ENCODE data around the gene GK. TPM values are rescaled to one million over a fixed set of nuclear protein-coding genes. Genes with fewer than 3 reads are reported as not detected.
"Not testable (repeated sequence)": the region's sequence is repeated elsewhere in the genome, so short reads cannot be mapped to it uniquely, and the experiment has no call there.

The GK gene
- total RNA-seq, 1 donor from 2014 or later: 8.7 TPM

DNA sequence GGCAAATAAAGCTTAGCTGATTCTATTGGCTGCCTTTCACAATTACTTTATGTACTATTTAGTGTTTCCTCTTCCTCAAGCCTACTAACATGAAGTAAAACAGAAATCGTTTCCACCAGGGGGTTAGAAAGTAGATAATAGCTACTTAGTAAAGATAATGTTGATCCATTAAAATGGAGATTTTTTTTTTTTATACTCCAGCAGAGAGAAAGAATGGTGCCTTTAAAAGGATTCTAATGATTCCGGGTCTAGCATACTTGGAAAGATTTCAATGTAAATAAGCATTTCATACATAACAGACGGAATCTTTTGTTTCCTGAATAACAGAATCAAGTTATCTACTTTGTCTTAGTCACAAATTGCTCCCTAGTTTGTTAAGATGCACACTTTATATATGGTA, 37.1 kb downstream of the GK start:
- no peak for DNase-seq (ENCODE audit: low spot score)
- intact Hi-C loops (cut with DNase I): no loop called here

DNA sequence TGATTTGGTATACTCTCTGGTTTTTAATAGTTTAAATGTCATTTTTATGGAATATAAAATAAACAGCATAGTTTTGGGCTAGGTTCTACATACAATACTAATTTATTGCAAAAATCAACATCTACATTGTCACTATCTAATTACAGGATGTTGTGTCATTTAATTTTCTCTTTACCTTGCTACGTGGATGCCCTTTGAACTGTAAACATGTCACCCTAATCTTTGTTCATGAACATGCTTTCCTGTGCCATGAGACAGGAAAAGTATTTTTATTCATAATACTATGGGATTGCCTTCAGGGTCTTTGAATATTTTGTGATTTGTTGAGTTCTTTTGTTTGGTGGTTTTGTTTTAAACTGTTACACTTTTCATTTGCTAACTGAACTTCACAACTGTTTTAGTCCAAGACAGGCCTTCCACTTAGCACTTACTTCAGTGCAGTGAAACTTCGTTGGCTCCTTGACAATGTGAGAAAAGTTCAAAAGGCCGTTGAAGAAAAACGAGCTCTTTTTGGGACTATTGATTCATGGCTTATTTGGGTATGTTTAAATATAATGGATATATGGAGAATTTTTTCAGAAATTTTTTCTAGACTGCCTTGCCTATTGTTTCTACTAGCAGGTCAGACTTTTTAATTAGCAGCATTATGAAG, 40.9 kb downstream of the GK start:
- intact Hi-C loops (cut with DNase I): no loop called here
- DNase-seq (ENCODE audit: low spot score): no peak

DNA sequence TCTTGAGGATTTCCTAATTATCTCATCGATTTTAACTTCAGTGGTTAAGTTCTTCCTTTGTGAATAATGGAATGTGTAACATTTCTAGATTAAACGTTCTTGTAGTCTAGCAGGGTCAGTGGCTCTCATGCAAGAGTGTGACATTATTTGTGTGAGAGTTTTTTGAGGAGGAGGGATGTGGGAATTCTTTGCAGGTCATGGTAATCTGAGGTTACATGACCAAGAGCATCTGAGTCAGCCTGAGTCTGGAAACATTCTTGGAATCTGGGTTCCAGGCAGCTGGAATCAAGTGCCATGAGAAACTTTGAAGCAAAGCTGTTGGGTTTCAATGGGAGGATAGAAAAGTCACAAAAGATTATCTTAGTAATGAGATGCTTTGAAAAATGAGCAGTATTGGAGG, 49.5 kb downstream of the GK start:
- intact Hi-C loops (cut with DNase I): no loop called here

DNA sequence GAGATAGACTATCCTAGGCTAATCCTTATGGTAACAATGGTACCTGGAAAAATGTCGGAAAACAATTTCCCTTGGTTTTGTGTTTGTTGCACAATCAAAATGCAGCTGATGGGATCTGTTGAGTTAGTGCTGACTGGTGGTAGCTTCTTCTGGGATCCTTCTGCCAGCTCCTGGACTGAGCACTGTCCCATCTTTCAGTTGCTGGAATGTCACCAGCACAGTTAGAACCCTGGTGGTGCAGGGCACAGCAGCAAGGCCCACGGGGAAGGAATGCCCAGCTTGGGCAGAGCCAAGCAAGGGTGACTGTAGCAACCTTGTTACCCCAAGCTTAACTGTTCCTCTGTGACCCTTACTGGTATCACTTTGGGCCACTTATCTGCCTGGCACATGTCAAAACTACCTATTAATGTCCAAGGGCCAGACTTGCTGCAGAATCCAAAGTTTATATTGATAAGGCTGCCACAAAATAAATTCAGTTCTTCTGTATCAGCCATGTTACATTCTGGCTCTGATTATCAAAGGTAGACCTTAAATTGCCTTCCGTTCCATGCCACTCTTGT, 53.1 kb downstream of the GK start:
- DNase-seq (ENCODE audit: low spot score): no peak
- intact Hi-C loops (cut with DNase I): no loop called here

More for the DNA sequence above, 49.5 kb downstream of the GK start:
- no peak for DNase-seq (ENCODE audit: low spot score)

DNA sequence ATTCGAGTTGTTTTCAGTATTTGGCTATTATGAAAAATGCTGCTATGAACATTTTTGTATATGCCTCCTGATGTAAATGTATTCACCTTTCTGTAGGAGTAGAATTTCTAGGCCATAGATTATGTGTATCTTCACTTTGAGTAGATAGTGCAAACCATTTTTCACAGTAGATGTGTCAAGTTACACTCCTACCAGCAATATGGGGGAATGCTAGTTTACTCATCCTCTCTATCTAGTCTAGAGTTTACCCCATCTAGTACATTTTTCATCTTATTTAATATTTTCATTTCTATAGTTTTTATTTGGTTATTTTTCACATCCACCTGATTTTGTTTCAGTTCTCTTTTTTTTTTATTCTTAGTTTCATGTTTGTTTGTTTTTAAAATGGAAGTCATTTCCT, 59.0 kb downstream of the GK start:
- DNase-seq (ENCODE audit: low spot score): no peak
- intact Hi-C loops (cut with DNase I): loop anchor here (5.0 kb wide), 1 partner anchor 140 kb away; no protein-coding TSS in a partner anchor

DNA sequence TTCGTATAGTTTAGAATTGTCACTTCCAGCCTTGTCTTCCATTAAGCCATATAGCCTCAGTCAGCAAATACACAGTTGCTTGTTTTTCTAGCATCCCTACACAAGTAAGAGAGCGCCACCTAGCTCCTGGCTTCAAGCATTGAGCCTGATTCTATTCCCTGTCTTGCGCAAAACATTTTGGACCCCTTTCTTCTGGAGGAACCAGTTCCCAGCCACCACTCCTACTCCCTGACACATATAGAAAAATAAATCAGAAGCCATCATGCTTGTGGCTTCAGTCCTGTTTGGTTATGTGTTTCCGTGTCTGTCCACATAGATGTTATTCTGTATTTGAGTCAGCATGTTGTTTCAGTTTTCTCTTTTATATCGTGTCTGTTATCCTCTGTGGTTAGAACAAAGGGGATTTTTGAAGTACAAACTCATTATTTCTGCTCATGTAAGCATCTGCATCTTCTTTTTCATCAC, 59.9 kb downstream of the GK start:
- DNase-seq (ENCODE audit: low spot score): no peak
- intact Hi-C loops (cut with DNase I): loop anchor here (5.0 kb wide), 1 partner anchor 141 kb away; no protein-coding TSS in a partner anchor

DNA sequence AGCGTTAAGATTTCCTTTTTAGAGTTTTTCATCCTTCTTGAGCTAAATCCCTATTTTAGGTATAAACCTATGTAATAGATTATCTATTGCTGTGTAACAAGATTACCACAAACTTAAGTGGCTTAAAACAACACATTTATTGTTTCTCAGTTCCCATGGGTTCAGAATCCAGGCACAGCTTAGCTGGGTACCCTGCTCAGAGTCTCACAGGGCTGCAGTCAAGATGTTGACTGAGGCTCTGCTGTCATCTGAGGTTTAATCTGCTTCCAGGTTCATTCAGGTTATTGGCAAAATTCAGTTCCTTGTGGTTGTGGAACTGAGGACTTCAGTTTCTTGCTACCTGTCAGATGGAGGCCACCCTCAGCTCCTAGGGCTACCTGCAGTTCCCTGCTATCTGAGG, 60.9 kb downstream of the GK start:
- DNase-seq (ENCODE audit: low spot score): no peak
- intact Hi-C loops (cut with DNase I): loop anchor here (5.0 kb wide), 1 partner anchor 142 kb away; no protein-coding TSS in a partner anchor

DNA sequence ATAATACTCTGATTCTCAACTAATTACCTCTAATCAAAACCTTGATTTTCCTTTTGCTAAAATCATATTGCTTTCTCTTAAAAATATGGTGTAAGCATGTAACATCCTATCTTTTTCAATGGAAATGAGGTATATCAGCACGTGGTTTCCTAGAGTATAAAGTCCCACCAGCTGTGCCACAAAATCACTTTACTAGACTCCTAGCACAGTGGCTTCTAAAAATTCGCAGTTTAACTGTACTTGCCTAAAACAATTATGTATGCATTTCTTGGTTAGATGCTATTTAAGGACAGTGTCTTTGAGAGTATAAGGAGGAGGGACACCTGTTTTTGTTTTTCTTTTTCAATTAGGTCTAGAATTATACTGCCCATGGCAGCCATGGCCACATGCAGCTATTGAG, 62.8 kb downstream of the GK start:
- intact Hi-C loops (cut with DNase I): no loop called here
- no peak for DNase-seq (ENCODE audit: low spot score)

DNA sequence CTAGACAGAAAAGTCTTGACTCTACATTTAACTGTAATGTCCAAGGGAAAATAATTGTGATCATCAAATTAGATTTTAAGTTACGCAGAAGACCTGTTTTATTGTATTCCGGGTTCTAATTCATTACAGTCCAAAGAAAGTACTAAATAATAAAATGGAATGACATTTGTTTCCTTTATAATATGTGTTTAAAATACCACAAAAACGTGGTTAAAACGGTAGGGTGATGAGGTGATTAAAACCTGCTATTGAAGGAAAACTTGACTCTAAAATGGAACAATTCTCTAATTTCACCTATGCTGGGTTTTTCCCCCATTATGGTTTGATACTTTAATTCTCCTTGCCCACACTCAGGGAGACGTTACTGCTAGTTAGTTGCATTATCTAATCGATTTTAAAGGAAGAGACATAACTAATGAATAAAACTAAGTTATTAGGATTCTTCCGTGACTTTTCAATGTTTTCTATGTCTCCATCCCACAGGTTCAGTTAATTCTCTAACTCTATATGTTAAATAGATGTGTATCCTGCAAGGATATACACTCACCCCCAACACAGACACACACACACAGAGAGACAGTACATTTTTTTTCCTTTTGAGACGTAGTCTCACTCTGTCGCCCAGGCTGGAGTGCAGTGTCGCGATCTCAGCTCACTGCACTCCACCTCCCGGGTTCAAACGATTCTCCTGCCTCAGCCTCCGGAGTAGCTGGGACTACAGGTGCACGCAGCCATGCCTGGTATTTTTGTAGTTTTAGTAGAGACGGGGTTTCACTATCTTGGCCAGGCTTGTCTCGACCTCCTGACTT, 80.8 kb downstream of the GK start:
- no peak for DNase-seq (ENCODE audit: low spot score)
- intact Hi-C loops (cut with DNase I): no loop called here

DNA sequence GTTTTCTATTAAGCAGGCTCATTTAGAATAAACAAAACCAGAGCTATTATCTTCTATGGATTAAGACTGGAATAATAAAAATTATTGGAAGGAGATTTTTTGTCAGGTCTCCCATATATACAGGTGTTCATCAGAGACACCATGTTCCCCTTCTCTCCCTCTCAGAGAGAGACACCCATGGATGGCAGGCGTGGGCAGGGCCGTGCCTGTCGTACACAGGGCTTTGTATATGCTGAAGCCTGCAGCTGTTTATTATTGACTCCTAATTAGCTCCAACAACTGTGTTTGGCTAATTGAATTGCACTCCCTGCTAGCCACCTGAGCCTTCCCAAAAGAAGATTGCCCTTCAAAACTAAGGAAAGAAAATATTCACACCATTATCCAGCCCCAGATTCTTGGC, 81.6 kb downstream of the GK start:
- intact Hi-C loops (cut with DNase I): no loop called here
- DNase-seq (ENCODE audit: low spot score): no peak

DNA sequence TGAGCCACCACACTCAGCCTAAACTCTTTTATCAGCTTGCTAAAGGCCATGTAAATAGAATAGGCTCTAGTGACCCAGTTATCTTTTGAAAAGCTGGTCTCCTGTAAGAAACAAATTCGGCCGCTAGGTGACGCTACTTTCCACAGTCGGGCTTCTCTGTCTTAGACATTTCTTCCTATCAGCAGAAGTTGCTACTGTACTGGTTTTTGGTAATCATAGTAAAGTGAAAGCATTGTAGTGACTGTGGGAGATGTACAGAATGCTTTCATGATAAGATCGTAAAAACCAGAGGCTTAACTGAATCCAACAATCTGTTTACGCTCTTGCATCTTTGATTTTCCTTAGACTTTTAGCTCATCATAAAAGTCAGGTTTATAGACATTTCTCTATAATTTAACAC, 82.6 kb downstream of the GK start:
- intact Hi-C loops (cut with DNase I): no loop called here
- no peak for DNase-seq (ENCODE audit: low spot score)

DNA sequence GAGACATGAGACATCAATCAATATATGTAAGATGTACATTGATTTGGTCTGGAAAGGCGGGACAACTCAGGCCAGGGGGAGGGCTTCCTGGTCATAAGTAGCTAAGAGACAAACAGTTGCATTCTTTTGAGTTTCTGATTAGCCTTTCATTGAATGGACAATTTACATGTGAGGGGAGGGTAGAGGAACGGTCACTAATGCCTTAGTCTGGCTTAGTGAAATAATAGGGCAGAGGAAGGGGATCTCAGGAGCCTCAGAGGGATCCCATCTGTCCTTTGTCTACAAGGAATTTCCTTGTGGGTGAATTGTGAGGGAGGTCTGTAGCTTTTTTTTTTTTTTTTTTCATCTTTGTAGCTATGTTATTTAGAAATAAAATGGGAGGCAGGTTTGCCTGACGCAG, 88.3 kb downstream of the GK start:
- intact Hi-C loops (cut with DNase I): no loop called here
- DNase-seq (ENCODE audit: low spot score): no peak

DNA sequence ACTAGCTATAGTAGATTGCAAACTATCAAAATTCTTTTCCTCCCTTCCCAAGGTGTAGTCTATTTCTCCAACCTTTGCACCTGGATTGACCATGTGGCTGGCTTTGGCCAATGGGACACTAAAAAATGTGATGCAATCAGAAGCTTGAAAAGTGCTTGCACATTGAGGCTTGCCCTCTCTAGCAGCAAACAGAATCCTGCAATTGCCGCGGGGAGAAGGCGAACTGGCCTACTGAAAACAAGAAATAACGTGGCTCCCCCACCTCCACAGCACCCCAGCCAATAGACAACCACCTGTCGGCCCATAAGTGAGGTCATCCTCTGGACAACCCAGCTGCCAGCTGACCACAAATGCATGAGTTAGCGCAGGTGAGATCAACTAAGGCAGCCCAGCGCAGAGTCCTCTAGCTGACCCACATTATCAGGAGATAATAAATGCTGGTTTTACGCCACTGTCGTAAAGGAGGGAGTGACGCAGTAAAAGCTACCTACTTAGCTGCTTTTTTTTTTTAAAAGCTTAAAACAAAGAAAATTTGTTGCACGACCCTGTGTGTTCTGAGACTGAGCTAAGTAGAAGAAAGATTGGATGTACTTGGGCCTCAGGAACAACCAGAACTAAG, 95.2 kb downstream of the GK start:
- no peak for DNase-seq (ENCODE audit: low spot score)
- intact Hi-C loops (cut with DNase I): no loop called here

DNA sequence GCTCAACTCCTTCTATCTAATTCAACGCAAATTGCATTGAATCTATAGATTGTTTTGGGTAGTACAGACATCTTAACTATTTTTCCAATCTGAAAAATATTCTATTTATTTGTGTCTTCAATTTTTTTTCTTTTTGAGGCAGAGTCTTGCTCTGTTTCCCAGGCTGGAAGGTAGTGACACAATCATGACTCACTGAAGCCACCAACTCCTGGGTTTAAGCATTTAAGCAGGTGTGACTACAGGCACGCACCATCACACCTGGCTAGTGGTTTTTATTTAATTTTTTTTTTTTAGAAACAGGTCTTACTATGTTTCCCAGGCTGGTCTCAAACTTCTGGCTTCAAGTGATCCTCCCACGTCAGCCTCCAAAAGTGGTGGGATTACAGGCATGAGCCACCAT, 98.3 kb downstream of the GK start:
- intact Hi-C loops (cut with DNase I): no loop called here
- DNase-seq (ENCODE audit: low spot score): no peak

DNA sequence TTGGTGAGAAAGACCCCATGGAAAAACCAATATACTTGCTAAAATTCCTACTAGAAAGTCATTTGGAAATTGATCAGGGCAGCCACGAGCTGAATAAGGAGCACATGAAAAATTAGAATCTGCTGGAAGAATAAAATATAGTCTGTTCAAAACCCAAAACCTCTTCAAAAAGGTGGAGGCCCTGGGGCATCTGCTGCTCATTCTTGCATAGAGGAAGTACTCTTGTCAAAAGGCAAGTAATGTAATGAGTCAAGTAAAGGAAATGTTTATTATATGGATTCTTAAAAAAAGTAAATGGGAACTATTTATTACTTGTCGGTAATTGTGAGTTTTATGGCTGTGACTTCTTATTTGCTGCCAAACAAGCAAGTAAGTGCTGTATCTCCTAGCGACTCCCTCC, 109.5 kb downstream of the GK start:
- no peak for DNase-seq (ENCODE audit: low spot score)
- intact Hi-C loops (cut with DNase I): no loop called here

DNA sequence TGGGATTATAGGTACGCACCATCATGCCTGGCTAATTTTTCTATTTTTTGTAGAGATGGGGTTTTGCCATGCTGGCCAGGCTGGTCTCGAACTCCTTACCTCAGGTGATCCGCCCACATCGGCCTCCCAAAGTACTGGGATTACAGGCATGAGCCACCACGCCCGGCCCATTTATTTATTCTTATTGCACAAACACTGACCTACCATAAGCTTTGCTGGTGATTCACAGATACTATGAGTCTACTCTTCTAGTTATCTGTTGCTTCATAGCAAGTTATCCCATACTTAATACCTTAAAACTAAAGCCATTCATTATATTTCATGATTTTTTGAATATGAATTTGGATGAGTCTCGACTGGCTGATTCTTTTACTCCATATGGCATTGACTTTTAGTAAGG, 120.5 kb downstream of the GK start:
- DNase-seq (ENCODE audit: low spot score); intact Hi-C loops (cut with DNase I): not testable (repeated sequence)

DNA sequence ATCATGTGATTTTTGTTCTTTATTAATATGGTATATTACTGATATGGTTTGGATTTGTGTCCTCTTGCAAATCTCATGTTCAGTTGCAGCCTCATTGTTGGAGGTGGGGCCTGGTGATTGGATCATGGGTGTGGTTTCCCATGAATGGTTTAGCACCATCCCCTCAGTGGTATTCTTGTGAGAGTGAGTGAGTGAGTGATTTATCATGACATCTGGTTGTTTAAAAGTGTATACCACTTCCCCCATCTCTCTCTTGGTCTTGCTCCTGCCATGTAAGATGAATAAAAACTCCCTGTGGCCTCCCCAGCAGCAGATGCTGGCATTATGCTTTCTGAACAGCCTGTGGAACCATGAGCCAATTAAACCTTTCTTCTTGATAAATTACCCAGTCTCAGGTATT, 124.4 kb downstream of the GK start:
- intact Hi-C loops (cut with DNase I): no loop called here
- no peak for DNase-seq (ENCODE audit: low spot score)

DNA sequence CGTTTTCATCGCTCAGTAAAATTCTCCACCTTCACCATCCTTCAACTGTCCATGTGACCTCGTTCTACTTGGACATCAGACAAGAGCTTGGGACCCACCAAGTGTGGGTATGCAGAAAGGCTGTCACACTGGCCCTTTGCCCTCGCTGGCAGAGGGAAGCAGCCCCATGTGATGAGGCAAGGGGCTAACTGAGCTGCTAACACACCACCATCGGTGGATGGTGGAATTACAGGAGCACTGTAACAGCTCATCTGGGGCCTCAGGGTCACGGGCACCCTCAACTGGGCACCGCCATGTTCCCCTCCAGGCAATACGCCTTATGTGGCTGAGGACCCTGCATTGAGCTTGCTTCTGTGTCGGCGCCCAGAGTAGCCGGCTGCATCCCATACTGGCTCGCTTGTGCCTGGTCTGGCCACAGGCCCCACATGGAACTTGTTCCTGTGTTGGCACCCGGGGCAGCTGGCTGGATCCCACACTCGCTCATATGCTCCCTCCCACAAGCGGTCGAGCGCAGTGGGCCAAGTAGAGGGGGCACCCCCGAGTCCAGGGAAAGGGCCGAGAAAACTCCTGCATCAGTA, 126.3 kb downstream of the GK start:
- intact Hi-C loops (cut with DNase I): no loop called here
- peak; percentile 35 for DNase-seq (ENCODE audit: low spot score)
